Measurements from ENCODE around the gene HPCAL1. TPM values are rescaled to one million over a fixed set of nuclear protein-coding genes. Genes with fewer than 3 reads are reported as not detected.

The HPCAL1 gene
- total RNA-seq, 1 experiment from 2014 or later = 312 TPM

- TF ChIP-seq CTCF (conservative IDR thresholded peaks at IDR 0.05; ENCODE audit: low read depth, low read length) (no peak), EZH2 (IDR thresholded peaks at IDR 0.05; ENCODE audit: low read length, unreplicated experiment) (no peak), EZH2phosphoT487 (IDR thresholded peaks at IDR 0.05; ENCODE audit: borderline replicate concordance, low read length) (no peak)
- Histone ChIP-seq H4K20me1 (ENCODE audit: low read length) (peaks cover 93% of the 10 kb centered on the region), H3K4me1 (ENCODE audit: insufficient read depth, low read length) (peaks cover 27% of the 10 kb centered on the region), H3K9me2 (replicated peaks; ENCODE audit: low read length) (0 out of 2 replicates have a peak, but pooled peaks cover 3% of the 10 kb centered on the region), H2AFZ (ENCODE audit: low read length) (no peak overlapping the region), H3K9me3 (ENCODE audit: low read length) (no peaks in the 10 kb centered on the region), H3K36me3 (ENCODE audit: low read depth, low read length) (peaks cover 30% of the 10 kb centered on the region), H3K79me2 (ENCODE audit: low read length) (peaks cover 100% of the 10 kb centered on the region), H3K27ac (ENCODE audit: low read length) (no peak overlapping the region), H3F3A (ENCODE audit: low read length, unreplicated experiment) (no peaks in the 10 kb centered on the region), H3K27me3 (ENCODE audit: low read length) (no peaks in the 10 kb centered on the region), H3K4me3 (ENCODE audit: low read length) (no peak overlapping the region), H3K9ac (ENCODE audit: low read length) (no peak overlapping the region), H3K4me2 (ENCODE audit: low read length) (no peak overlapping the region)
- ATAC-seq (no peak), DNase-seq (no peak)
- intact Hi-C loops (cut with micrococcal nuclease) = no loop called here
- BruUV-seq (replicated peaks) = no TSS peak
- ChIA-PET POLR2A (ENCODE audit: unreplicated experiment) (interaction anchor here (0.6 kb wide), 1 partner anchor 127 kb away, joined by 5 read pairs; no protein-coding TSS in a partner anchor), CTCF (no interaction called here)
Measured at GRCh38 chr2:10307561-10308156, 5.0 kb downstream of the HPCAL1 start.

- Histone ChIP-seq H3K36me3 (ENCODE audit: low read depth, low read length) (peaks cover 33% of the 10 kb centered on the region), H3K4me3 (ENCODE audit: low read length) (no peak overlapping the region), H3K79me2 (ENCODE audit: low read length) (peaks cover 100% of the 10 kb centered on the region), H3K9me3 (ENCODE audit: low read length) (no peaks in the 10 kb centered on the region), H3K4me1 (ENCODE audit: insufficient read depth, low read length) (peaks cover 27% of the 10 kb centered on the region), H3K27ac (ENCODE audit: low read length) (no peak overlapping the region), H3F3A (ENCODE audit: low read length, unreplicated experiment) (no peaks in the 10 kb centered on the region), H4K20me1 (ENCODE audit: low read length) (peaks cover 99% of the 10 kb centered on the region), H2AFZ (ENCODE audit: low read length) (no peak overlapping the region), H3K4me2 (ENCODE audit: low read length) (no peak overlapping the region), H3K27me3 (ENCODE audit: low read length) (no peaks in the 10 kb centered on the region), H3K9ac (ENCODE audit: low read length) (no peak overlapping the region), H3K9me2 (replicated peaks; ENCODE audit: low read length) (0 out of 2 replicates have a peak, but pooled peaks cover 5% of the 10 kb centered on the region)
- no TSS peak for BruUV-seq (replicated peaks)
- no peak for TF ChIP-seq EZH2phosphoT487 (IDR thresholded peaks at IDR 0.05; ENCODE audit: borderline replicate concordance, low read length)
- no peak for TF ChIP-seq CTCF (conservative IDR thresholded peaks at IDR 0.05; ENCODE audit: low read depth, low read length)
- no peak for TF ChIP-seq EZH2 (IDR thresholded peaks at IDR 0.05; ENCODE audit: low read length, unreplicated experiment)
- ChIA-PET CTCF (no interaction called here), POLR2A (ENCODE audit: unreplicated experiment) (no interaction called here)
- DNase-seq = no peak
- intact Hi-C loops (cut with micrococcal nuclease) = no loop called here
- ATAC-seq = no peak
Measured at GRCh38 chr2:10308866-10309265, 6.2 kb downstream of the HPCAL1 start.

GRCh38 chr2:10309286-10309685 lies 6.6 kb downstream of the HPCAL1 start:
- Histone ChIP-seq H3K4me1 (ENCODE audit: insufficient read depth, low read length) (peaks cover 27% of the 10 kb centered on the region), H3K9me3 (ENCODE audit: low read length) (no peaks in the 10 kb centered on the region), H3K27me3 (ENCODE audit: low read length) (no peaks in the 10 kb centered on the region), H3K9me2 (replicated peaks; ENCODE audit: low read length) (0 out of 2 replicates have a peak, but pooled peaks cover 5% of the 10 kb centered on the region), H3K4me3 (ENCODE audit: low read length) (no peak overlapping the region), H4K20me1 (ENCODE audit: low read length) (peaks cover 99% of the 10 kb centered on the region), H3F3A (ENCODE audit: low read length, unreplicated experiment) (no peaks in the 10 kb centered on the region), H3K79me2 (ENCODE audit: low read length) (peaks cover 100% of the 10 kb centered on the region), H3K36me3 (ENCODE audit: low read depth, low read length) (peaks cover 33% of the 10 kb centered on the region), H2AFZ (ENCODE audit: low read length) (no peak overlapping the region), H3K27ac (ENCODE audit: low read length) (no peak overlapping the region), H3K9ac (ENCODE audit: low read length) (no peak overlapping the region), H3K4me2 (ENCODE audit: low read length) (no peak overlapping the region)
- intact Hi-C loops (cut with micrococcal nuclease) = no loop called here
- BruUV-seq (replicated peaks) = no TSS peak
- POLR2A ChIA-PET (ENCODE audit: unreplicated experiment) = no interaction called here
- ATAC-seq = no peak
- DNase-seq = no peak
- TF ChIP-seq EZH2 (IDR thresholded peaks at IDR 0.05; ENCODE audit: low read length, unreplicated experiment) = no peak
- no peak for TF ChIP-seq EZH2phosphoT487 (IDR thresholded peaks at IDR 0.05; ENCODE audit: borderline replicate concordance, low read length)
- no peak for TF ChIP-seq CTCF (conservative IDR thresholded peaks at IDR 0.05; ENCODE audit: low read depth, low read length)
- CTCF ChIA-PET = no interaction called here
